IMR-90 (cell line): Measurements from ENCODE around the gene PLXNA3. TPM values are rescaled to one million over a fixed set of nuclear protein-coding genes. Genes with fewer than 3 reads are reported as not detected.

Experiments
- ATAC-seq: fragments of 200-7000 bp; cut with Tn5 transposase; 2 replicates; pipeline ENCODE4 v1.9.1; 2020; ENCODE audit warnings: low read depth, mild to moderate bottlenecking, moderate library complexity
- BruUV-seq: library from RNA; stranded (reverse); fragments of 400-500 nt; replicated peaks from 2 replicates; lab custom pipeline; 2021; lab: Mats Ljungman, UMichigan
- CTCF ChIA-PET: fragments of 300-600 bp; formaldehyde crosslinking; extraction: SDS; loops from one replicate; lab custom pipeline; 2021; ENCODE audit warnings: antibody characterized with exemption; lab: Yijun Ruan, JAX
- POLR2A ChIA-PET: fragments of 300-600 bp; sonication (Branson Sonifier 250); formaldehyde crosslinking; loops from one replicate; lab custom pipeline; 2022; ENCODE audit warnings: antibody characterized with exemption; ENCODE audit not compliant: unreplicated experiment; lab: Charles Lee
- DNase-seq: peaks from one replicate; pipeline ENCODE4 v3.0.0; 2013
- H2AFZ ChIP-seq: replicated peaks from 2 replicates; pipeline ENCODE3; 2013; ENCODE audit warnings: low read length, mild to moderate bottlenecking; ENCODE audit not compliant: poor library complexity
- H2AK5ac ChIP-seq: 2 replicates; pipeline ENCODE4 v1.6.1; 2013; ENCODE audit warnings: low read depth, low read length, inconsistent platforms
- H2AK9ac ChIP-seq: replicated peaks from 2 replicates; pipeline ENCODE3; 2013; ENCODE audit warnings: mild to moderate bottlenecking, low read depth, low read length, moderate library complexity; ENCODE audit not compliant: poor library complexity
- H2BK120ac ChIP-seq: 2 replicates; pipeline ENCODE4 v1.6.1; 2013; ENCODE audit warnings: low read depth, low read length, inconsistent platforms
- H2BK15ac ChIP-seq: 3 replicates; pipeline ENCODE4 v1.6.1; 2013; ENCODE audit warnings: low read depth, low read length, inconsistent platforms
- H2BK20ac ChIP-seq: 2 replicates; pipeline ENCODE4 v1.6.1; 2013; ENCODE audit warnings: low read depth, mild to moderate bottlenecking, inconsistent platforms, low read length, moderate library complexity
- H2BK5ac ChIP-seq: 2 replicates; pipeline ENCODE4 v1.6.1; 2013; ENCODE audit warnings: mild to moderate bottlenecking, low read depth, low read length, inconsistent platforms; ENCODE audit not compliant: poor library complexity, severe bottlenecking
- H3K14ac ChIP-seq: replicated peaks from 2 replicates; pipeline ENCODE4 v1.6.1; 2013; ENCODE audit warnings: low read depth, low read length, inconsistent platforms
- H3K18ac ChIP-seq: 2 replicates; pipeline ENCODE4 v1.6.1; 2013; ENCODE audit warnings: low read depth, low read length, control low read depth
- H3K23ac ChIP-seq: 2 replicates; pipeline ENCODE4 v1.6.1; 2013; ENCODE audit warnings: low read depth, low read length, inconsistent platforms
- H3K27ac ChIP-seq: 2 replicates; pipeline ENCODE4 v1.5.1; 2013; ENCODE audit warnings: mild to moderate bottlenecking, control low read depth, low read length; ENCODE audit not compliant: insufficient read depth
- H3K27me3 ChIP-seq: 2 replicates; pipeline ENCODE4 v1.6.1; 2013; ENCODE audit warnings: low read length; ENCODE audit not compliant: control insufficient read depth, insufficient read depth
- H3K36me3 ChIP-seq: 2 replicates; pipeline ENCODE4 v1.6.1; 2013; ENCODE audit warnings: low read length, mixed read lengths; ENCODE audit not compliant: control insufficient read depth, insufficient read depth
- H3K4ac ChIP-seq: 2 replicates; pipeline ENCODE4 v1.6.1; 2013; ENCODE audit warnings: low read depth, low read length, inconsistent platforms
- H3K4me1 ChIP-seq: 2 replicates; pipeline ENCODE4 v1.6.1; 2013; ENCODE audit warnings: low read length, mixed read lengths; ENCODE audit not compliant: control insufficient read depth, insufficient read depth
- H3K4me2 ChIP-seq: 2 replicates; pipeline ENCODE4 v1.6.1; 2013; ENCODE audit warnings: low read depth, mild to moderate bottlenecking, control low read depth, low read length, moderate library complexity
- H3K4me3 ChIP-seq: 2 replicates; pipeline ENCODE4 v1.5.1; 2013; ENCODE audit warnings: low read depth, mild to moderate bottlenecking, control low read depth, low read length, moderate library complexity; ENCODE audit not compliant: insufficient read depth
- H3K56ac ChIP-seq: 2 replicates; pipeline ENCODE4 v1.6.1; 2013; ENCODE audit warnings: low read length, inconsistent platforms; ENCODE audit not compliant: insufficient read depth; ENCODE audit errors: extremely low read depth
- H3K79me1 ChIP-seq, 2 experiments: 2 replicates each; pipeline ENCODE4 v1.6.1; 2013; ENCODE audit warnings: low read length in 2 of 2, inconsistent platforms in 1 of 2, low read depth in 1 of 2
- H3K9ac ChIP-seq: 2 replicates; pipeline ENCODE4 v1.6.1; 2013; ENCODE audit warnings: low read depth, low read length, control low read depth
- H3K9me1 ChIP-seq: 2 replicates; pipeline ENCODE4 v1.6.1; 2013; ENCODE audit warnings: low read length, inconsistent platforms; ENCODE audit not compliant: insufficient read depth
- H3K9me3 ChIP-seq: 2 replicates; pipeline ENCODE4 v1.6.1; 2013; ENCODE audit warnings: low read length; ENCODE audit not compliant: control insufficient read depth, insufficient read depth
- H4K20me1 ChIP-seq: 2 replicates; pipeline ENCODE4 v1.6.1; 2013; ENCODE audit warnings: low read length, inconsistent platforms; ENCODE audit not compliant: insufficient read depth
- H4K5ac ChIP-seq: 2 replicates; pipeline ENCODE4 v1.6.1; 2013; ENCODE audit warnings: mild to moderate bottlenecking, low read depth, low read length, control low read depth
- H4K8ac ChIP-seq, 2 experiments: 2 replicates each; pipeline ENCODE4 v1.6.1; 2013; ENCODE audit warnings: low read depth in 2 of 2, low read length in 2 of 2, control low read depth in 1 of 2, inconsistent platforms in 1 of 2
- H4K91ac ChIP-seq: 2 replicates; pipeline ENCODE4 v1.6.1; 2013; ENCODE audit warnings: low read depth, low read length, inconsistent platforms; ENCODE audit not compliant: insufficient read depth
- BHLHE40 ChIP-seq: fragments of 150-350 bp; IDR thresholded peaks from 2 replicates; pipeline ENCODE4 v1.6.1; 2016; ENCODE audit warnings: mild to moderate bottlenecking, low read depth, low read length
- MXI1 ChIP-seq: IDR thresholded peaks from 2 replicates; pipeline ENCODE4 v1.6.1; 2012; ENCODE audit warnings: low read depth, mild to moderate bottlenecking, low read length, moderate library complexity, borderline replicate concordance
- NFE2L2 ChIP-seq: fragments of 150-350 bp; IDR thresholded peaks from 2 replicates; pipeline ENCODE4 v1.6.1; 2016; ENCODE audit warnings: low read depth, mild to moderate bottlenecking, low read length
- RAD21 ChIP-seq: IDR thresholded peaks from 2 replicates; pipeline ENCODE4 v1.6.1; 2012; ENCODE audit warnings: low read length, improper control_type of control experiment
- RCOR1 ChIP-seq: IDR thresholded peaks from 2 replicates; pipeline ENCODE4 v1.6.1; 2012; ENCODE audit warnings: mild to moderate bottlenecking, low read length, improper control_type of control experiment; ENCODE audit not compliant: insufficient replicate concordance
- RFX5 ChIP-seq: IDR thresholded peaks from 2 replicates; pipeline ENCODE4 v1.8.0; 2012; ENCODE audit warnings: low read depth, mild to moderate bottlenecking, low read length, moderate library complexity
- WGBS, 2 experiments: methylation state at CpG; one replicate each; pipeline versions ENCODE4 v1.1.5 to v1.1.7; 2013; ENCODE audit warnings: missing lambda C conversion rate in 2 of 2; ENCODE audit not compliant: insufficient read length in 1 of 2; ENCODE audit errors: extremely low coverage in 2 of 2; 5-methylcytosine and 5-hydroxymethylcytosine counted together
- dilution Hi-C: fragments of 300-500 bp; cut with HindIII; formaldehyde crosslinking; loops from one replicate; pipeline ENCODE4 v1.14.3; 2018; ENCODE audit warnings: low sequenced_read_pairs; ENCODE audit not compliant: unreplicated experiment
- in situ Hi-C: fragments of 300-500 bp; cut with MboI; formaldehyde crosslinking; loops from 3 replicates; pipeline ENCODE4 v1.14.3; 2019; ENCODE audit warnings: low sequenced_read_pairs, inconsistent platforms, mixed read lengths
- intact Hi-C: fragments of 100-400 bp; cut with micrococcal nuclease; formaldehyde crosslinking; loops from 2 replicates; pipeline ENCODE4 v1.10.0; 2022
- polyA plus RNA-seq, 3 experiments: library from polyadenylated mRNA; depleted of rRNA; stranded (reverse); fragments of >200 nt; gene quantifications; 2 replicates each; pipeline ENCODE4 v1.2.3, GENCODE V29; 2012; ENCODE audit warnings: low replicate concordance in 1 of 3
- total RNA-seq: library from RNA; depleted of rRNA; stranded (reverse); fragments of >200 nt; gene quantifications from 2 replicates; pipeline ENCODE4 v1.2.3, GENCODE V29; 2012
- TF ChIP-seq, protein P1 (sequence below): fragments of 150-350 bp; IDR thresholded peaks from 2 replicates; pipeline ENCODE4 v1.6.1; 2016; ENCODE audit warnings: low read depth, mild to moderate bottlenecking, low read length, moderate library complexity, borderline replicate concordance
- TF ChIP-seq, protein P2 (sequence below): conservative IDR thresholded peaks from 2 replicates; pipeline ENCODE4 v1.5.1; 2012; ENCODE audit warnings: mild to moderate bottlenecking, low read depth, low read length, improper control_type of control experiment

The PLXNA3 gene
- total and polyA plus RNA-seq, 2 of the 4 experiments (the other 2 are of a cell fraction) = 4.3 to 111 TPM

DNA sequence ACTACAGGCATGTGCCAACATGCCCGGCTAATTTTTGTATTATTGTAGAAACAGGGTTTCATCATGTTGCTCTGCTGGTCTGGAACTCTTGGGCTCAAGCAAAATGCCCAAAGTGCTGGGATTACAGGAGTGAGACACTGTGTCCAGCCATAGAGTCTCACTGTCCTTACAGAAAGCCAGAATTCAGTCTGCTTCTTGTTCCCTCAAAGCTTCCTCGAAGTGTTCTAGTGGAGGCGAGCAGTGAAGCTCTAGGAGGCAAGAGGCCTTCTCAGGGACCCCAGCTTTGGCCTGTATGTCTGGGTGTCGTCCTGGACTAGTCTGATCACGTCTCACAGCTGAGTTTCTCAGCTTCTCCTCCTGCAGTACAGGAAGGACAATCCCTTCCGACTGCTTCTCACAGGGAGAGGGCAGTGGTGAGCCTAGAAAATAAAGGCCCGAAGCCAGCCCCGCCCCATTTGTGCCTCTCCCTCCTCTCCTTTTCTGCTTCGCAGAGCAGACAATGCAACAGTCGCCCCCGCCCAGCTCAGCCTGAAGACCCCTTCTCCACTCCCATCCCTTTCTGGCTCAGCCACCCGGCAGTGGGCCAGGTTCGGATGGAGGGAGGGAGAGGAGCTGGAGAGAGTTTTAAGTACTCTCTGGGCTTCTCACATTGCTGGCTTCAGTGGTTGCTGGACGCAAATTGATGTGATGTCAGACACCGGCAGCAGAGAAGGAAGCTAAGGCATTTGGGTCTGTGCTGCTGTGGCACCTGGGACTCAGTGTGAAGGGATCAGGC lies 69.0 kb downstream of the PLXNA3 start:
- 0 out of 2 replicates have a peak, but pooled peaks cover 2% of the 10 kb centered on the region for H3K9me1 ChIP-seq
- intact Hi-C loops (loop anchor here (1.0 kb wide), 1 partner anchor 37 kb away; the partner anchor contains the start of gene SLC10A3), dilution Hi-C loops (no loop called here), in situ Hi-C loops (loop anchor here (25.0 kb wide), 1 partner anchor 1565 kb away; no protein-coding TSS in a partner anchor)
- peaks cover 10% of the 10 kb centered on the region for H3K4me1 ChIP-seq
- peak overlapping the region; percentile 97 for H3K14ac ChIP-seq
- H3K27me3 ChIP-seq = no peaks in the 10 kb centered on the region
- peak overlapping the region; percentile 70; the same call in 1 of the 2 replicates for H2BK120ac ChIP-seq
- H4K91ac ChIP-seq = peak overlapping the region; percentile 94
- 35% methylated on average over 4 of the region's 15 CpGs; no CpG with 5 or more reads in 1 of the 2 experiments for WGBS, 2 experiments
- peak overlapping the region; percentile 86 for H2AFZ ChIP-seq
- H3K18ac ChIP-seq = peak overlapping the region; percentile 99
- H3K36me3 ChIP-seq = peaks cover 14% of the 10 kb centered on the region; the same call in 1 of the 2 replicates
- H2AK9ac ChIP-seq = peak overlapping the region; percentile 93
- no peaks in the 10 kb centered on the region for H4K20me1 ChIP-seq
- H4K8ac ChIP-seq = peak overlapping the region; percentile 55 to 95
- DNase-seq (peak; percentile 67), ATAC-seq (peak; percentile 76)
- BruUV-seq = no TSS peak
- CTCF ChIA-PET = interaction anchor here (0.8 to 1.8 kb wide), 3 partner anchors 8 to 67 kb away, joined by 5 read pairs; no protein-coding TSS in a partner anchor
- H2BK20ac ChIP-seq = 0 out of 2 replicates have a peak overlapping the region, but pooled peaks have one; percentile 35
- H3K4me3 ChIP-seq = no peak overlapping the region
- peak overlapping the region; percentile 98 for H3K27ac ChIP-seq
- no peak for TF ChIP-seq MXI1
- no peak for TF ChIP-seq BHLHE40
- no peak for TF ChIP-seq NFE2L2
- no peak for TF ChIP-seq RCOR1
- TF ChIP-seq, protein P1, sequence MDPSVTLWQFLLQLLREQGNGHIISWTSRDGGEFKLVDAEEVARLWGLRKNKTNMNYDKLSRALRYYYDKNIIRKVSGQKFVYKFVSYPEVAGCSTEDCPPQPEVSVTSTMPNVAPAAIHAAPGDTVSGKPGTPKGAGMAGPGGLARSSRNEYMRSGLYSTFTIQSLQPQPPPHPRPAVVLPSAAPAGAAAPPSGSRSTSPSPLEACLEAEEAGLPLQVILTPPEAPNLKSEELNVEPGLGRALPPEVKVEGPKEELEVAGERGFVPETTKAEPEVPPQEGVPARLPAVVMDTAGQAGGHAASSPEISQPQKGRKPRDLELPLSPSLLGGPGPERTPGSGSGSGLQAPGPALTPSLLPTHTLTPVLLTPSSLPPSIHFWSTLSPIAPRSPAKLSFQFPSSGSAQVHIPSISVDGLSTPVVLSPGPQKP = no peak
- TF ChIP-seq RAD21 = peak; percentile 38
- TF ChIP-seq RFX5 = no peak
- TF ChIP-seq, protein P2, sequence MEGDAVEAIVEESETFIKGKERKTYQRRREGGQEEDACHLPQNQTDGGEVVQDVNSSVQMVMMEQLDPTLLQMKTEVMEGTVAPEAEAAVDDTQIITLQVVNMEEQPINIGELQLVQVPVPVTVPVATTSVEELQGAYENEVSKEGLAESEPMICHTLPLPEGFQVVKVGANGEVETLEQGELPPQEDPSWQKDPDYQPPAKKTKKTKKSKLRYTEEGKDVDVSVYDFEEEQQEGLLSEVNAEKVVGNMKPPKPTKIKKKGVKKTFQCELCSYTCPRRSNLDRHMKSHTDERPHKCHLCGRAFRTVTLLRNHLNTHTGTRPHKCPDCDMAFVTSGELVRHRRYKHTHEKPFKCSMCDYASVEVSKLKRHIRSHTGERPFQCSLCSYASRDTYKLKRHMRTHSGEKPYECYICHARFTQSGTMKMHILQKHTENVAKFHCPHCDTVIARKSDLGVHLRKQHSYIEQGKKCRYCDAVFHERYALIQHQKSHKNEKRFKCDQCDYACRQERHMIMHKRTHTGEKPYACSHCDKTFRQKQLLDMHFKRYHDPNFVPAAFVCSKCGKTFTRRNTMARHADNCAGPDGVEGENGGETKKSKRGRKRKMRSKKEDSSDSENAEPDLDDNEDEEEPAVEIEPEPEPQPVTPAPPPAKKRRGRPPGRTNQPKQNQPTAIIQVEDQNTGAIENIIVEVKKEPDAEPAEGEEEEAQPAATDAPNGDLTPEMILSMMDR = peak; percentile 52
- H3K23ac ChIP-seq = peak overlapping the region; percentile 84
- H3K56ac ChIP-seq = peak overlapping the region; percentile 40; the same call in 1 of the 2 replicates
- H3K4ac ChIP-seq = peak overlapping the region; percentile 94
- peak overlapping the region; percentile 82 for H3K9ac ChIP-seq
- POLR2A ChIA-PET = no interaction called here
- H2BK5ac ChIP-seq = peak overlapping the region; percentile 89
- H3K79me1 ChIP-seq = no peaks in the 10 kb centered on the region; a peak in 1 of 4 replicates
- peak overlapping the region; percentile 100 for H4K5ac ChIP-seq
- no peaks in the 10 kb centered on the region; the same call in 1 of the 2 replicates for H3K9me3 ChIP-seq
- H2AK5ac ChIP-seq = 0 out of 2 replicates have a peak overlapping the region, but pooled peaks have one; percentile 76
- peak overlapping the region; percentile 47 for H3K4me2 ChIP-seq
- H2BK15ac ChIP-seq = peak overlapping the region; percentile 49; the same call in 1 of the 3 replicates
